Fibroblast of peridontal ligament (primary cell): Measurements from ENCODE around the gene OR9A4.
"Not testable (repeated sequence)": the region's sequence is repeated elsewhere in the genome, so short reads cannot be mapped to it uniquely, and the experiment has no call there.

Experiments
- DNase-seq: peaks from one replicate; pipeline ENCODE4 v3.0.0-alpha.2; 2010; ENCODE audit errors: extremely low read depth

The OR9A4 gene

GRCh38 chr7:141916099-141916498 lies at the start of gene OR9A4:
TSS of gene OR9A4 (plus strand) at chr7:141916399. CDS start at chr7:141918876, 2,477 bp downstream.
- DNase-seq, result no peak

GRCh38 chr7:141866974-141867373 lies 49.2 kb upstream of the OR9A4 start:
- DNase-seq, result no peak

GRCh38 chr7:141872931-141873330 lies 43.3 kb upstream of the OR9A4 start:
- DNase-seq, result no peak

GRCh38 chr7:141874787-141875186 lies 41.4 kb upstream of the OR9A4 start:
- no peak for DNase-seq

GRCh38 chr7:141875453-141875852 lies 40.7 kb upstream of the OR9A4 start:
- DNase-seq, result no peak

- no peak for DNase-seq
Observed at GRCh38 chr7:141876371-141876770, 39.8 kb upstream of the OR9A4 start.

- DNase-seq, result no peak
Observed at GRCh38 chr7:141877365-141877764, 38.8 kb upstream of the OR9A4 start.

- DNase-seq, result no peak
Observed at GRCh38 chr7:141880960-141881359, 35.2 kb upstream of the OR9A4 start.

- DNase-seq, result no peak
Observed at GRCh38 chr7:141884539-141885225, 31.5 kb upstream of the OR9A4 start.

- no peak for DNase-seq
Observed at GRCh38 chr7:141889321-141889720, 26.9 kb upstream of the OR9A4 start.

GRCh38 chr7:141891336-141891735 lies 24.9 kb upstream of the OR9A4 start:
- DNase-seq, result no peak

- DNase-seq, result not testable (repeated sequence)
Observed at GRCh38 chr7:141899366-141899765, 16.8 kb upstream of the OR9A4 start.

- DNase-seq, result no peak
Observed at GRCh38 chr7:141906285-141906684, 9.9 kb upstream of the OR9A4 start.

GRCh38 chr7:141911391-141911790 lies 4.8 kb upstream of the OR9A4 start:
- DNase-seq, result no peak

GRCh38 chr7:141915565-141915964 lies 634 bp upstream of the OR9A4 start:
- DNase-seq, result no peak

- no peak for DNase-seq
Observed at GRCh38 chr7:141920281-141920680, 4.1 kb downstream of the OR9A4 start.

- DNase-seq, result no peak
Observed at GRCh38 chr7:141928146-141928844, 12.1 kb downstream of the OR9A4 start.

- no peak for DNase-seq
Observed at GRCh38 chr7:141928845-141929195, 12.6 kb downstream of the OR9A4 start.

- DNase-seq, result no peak
Observed at GRCh38 chr7:141930211-141930610, 14.0 kb downstream of the OR9A4 start.

GRCh38 chr7:141941075-141941474 lies 24.9 kb downstream of the OR9A4 start:
- no peak for DNase-seq

- DNase-seq, result no peak
Observed at GRCh38 chr7:141943846-141944245, 27.6 kb downstream of the OR9A4 start.

- DNase-seq, result no peak
Observed at GRCh38 chr7:141944811-141945210, 28.6 kb downstream of the OR9A4 start.

- DNase-seq, result no peak
Observed at GRCh38 chr7:141945356-141945755, 29.2 kb downstream of the OR9A4 start.

- no peak for DNase-seq
Observed at GRCh38 chr7:141946796-141947195, 30.6 kb downstream of the OR9A4 start, which contains the start of gene CLEC5A. TSS of gene CLEC5A (minus strand) at chr7:141946974. CDS start at chr7:141946292, 682 bp downstream.
